Endothelial cell (in vitro differentiated cells): ENCODE data around the gene TSC22D2. TPM values are rescaled to one million over a fixed set of nuclear protein-coding genes. Genes with fewer than 3 reads are reported as not detected.

ENCODE experiments used
- DNase-seq: peaks from one replicate; pipeline ENCODE4 v3.0.0; 2021; ENCODE audit warnings: low spot score
- H3K27ac Mint-ChIP-seq: one replicate; pipeline ENCODE4 v1.8.0; 2021; ENCODE audit warnings: mixed read lengths, inconsistent platforms; ENCODE audit not compliant: unreplicated experiment
- H3K27me3 Mint-ChIP-seq: one replicate; pipeline ENCODE4 v1.8.0; 2021; ENCODE audit warnings: mild to moderate bottlenecking, moderate library complexity, mixed read lengths, inconsistent platforms; ENCODE audit not compliant: unreplicated experiment
- H3K36me3 Mint-ChIP-seq: one replicate; pipeline ENCODE4 v1.8.0; 2021; ENCODE audit warnings: mild to moderate bottlenecking, low read depth, mixed read lengths, inconsistent platforms; ENCODE audit not compliant: unreplicated experiment
- H3K4me1 Mint-ChIP-seq: one replicate; pipeline ENCODE4 v1.8.0; 2021; ENCODE audit warnings: mild to moderate bottlenecking, mixed read lengths, inconsistent platforms; ENCODE audit not compliant: unreplicated experiment
- H3K4me3 Mint-ChIP-seq: one replicate; pipeline ENCODE4 v1.8.0; 2021; ENCODE audit warnings: mild to moderate bottlenecking, mixed read lengths, inconsistent platforms; ENCODE audit not compliant: unreplicated experiment
- H3K9me3 Mint-ChIP-seq: one replicate; pipeline ENCODE4 v1.8.0; 2021; ENCODE audit warnings: mixed read lengths, inconsistent platforms; ENCODE audit not compliant: unreplicated experiment
- total RNA-seq: library from RNA; stranded (reverse); fragmentation: NEBNext Ultra II Directional; extraction: Animal tissue kit (Norgen Biotek cat#: 25700); gene quantifications from one replicate; pipeline ENCODE4 v1.2.1, GENCODE V29; 2021; ENCODE audit not compliant: unreplicated experiment
- TF ChIP-seq, protein P1 (sequence below): fragments of 200-600 bp; sonication (generic); IDR thresholded peaks from one replicate; pipeline ENCODE4 v1.5.0; 2021; ENCODE audit warnings: antibody characterized with exemption; ENCODE audit not compliant: unreplicated experiment

TSC22D2 gene
- total RNA-seq, 1 donor from 2014 or later, result 38.8 TPM

DNA sequence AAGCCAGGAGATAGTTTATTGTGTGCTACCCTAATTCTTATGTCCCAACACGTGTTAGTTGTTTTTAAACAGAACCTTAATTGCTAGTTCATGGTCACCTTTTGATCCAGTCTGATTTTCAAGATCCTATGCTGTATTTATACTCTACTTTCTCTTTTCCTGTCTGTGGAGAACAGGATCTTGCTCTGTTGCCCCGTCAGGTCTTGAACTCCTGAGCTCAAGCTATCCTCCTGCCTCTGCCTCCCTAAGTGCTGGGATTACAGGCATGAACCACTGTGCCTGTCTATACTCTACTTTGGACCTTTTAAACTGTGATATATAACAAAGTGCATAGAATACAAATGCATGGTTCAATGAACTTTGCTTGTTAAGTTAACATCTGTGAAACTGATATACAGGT, 44.7 kb upstream of the TSC22D2 start:
- TF ChIP-seq, protein P1, sequence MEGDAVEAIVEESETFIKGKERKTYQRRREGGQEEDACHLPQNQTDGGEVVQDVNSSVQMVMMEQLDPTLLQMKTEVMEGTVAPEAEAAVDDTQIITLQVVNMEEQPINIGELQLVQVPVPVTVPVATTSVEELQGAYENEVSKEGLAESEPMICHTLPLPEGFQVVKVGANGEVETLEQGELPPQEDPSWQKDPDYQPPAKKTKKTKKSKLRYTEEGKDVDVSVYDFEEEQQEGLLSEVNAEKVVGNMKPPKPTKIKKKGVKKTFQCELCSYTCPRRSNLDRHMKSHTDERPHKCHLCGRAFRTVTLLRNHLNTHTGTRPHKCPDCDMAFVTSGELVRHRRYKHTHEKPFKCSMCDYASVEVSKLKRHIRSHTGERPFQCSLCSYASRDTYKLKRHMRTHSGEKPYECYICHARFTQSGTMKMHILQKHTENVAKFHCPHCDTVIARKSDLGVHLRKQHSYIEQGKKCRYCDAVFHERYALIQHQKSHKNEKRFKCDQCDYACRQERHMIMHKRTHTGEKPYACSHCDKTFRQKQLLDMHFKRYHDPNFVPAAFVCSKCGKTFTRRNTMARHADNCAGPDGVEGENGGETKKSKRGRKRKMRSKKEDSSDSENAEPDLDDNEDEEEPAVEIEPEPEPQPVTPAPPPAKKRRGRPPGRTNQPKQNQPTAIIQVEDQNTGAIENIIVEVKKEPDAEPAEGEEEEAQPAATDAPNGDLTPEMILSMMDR, result no peak
- H3K27me3 Mint-ChIP-seq, result no peaks in the 10 kb centered on the region
- H3K36me3 Mint-ChIP-seq, result no peaks in the 10 kb centered on the region
- no peaks in the 10 kb centered on the region for H3K4me1 Mint-ChIP-seq
- H3K9me3 Mint-ChIP-seq, result no peaks in the 10 kb centered on the region
- no peak for DNase-seq
- no peak overlapping the region for H3K27ac Mint-ChIP-seq
- H3K4me3 Mint-ChIP-seq, result no peak overlapping the region

DNA sequence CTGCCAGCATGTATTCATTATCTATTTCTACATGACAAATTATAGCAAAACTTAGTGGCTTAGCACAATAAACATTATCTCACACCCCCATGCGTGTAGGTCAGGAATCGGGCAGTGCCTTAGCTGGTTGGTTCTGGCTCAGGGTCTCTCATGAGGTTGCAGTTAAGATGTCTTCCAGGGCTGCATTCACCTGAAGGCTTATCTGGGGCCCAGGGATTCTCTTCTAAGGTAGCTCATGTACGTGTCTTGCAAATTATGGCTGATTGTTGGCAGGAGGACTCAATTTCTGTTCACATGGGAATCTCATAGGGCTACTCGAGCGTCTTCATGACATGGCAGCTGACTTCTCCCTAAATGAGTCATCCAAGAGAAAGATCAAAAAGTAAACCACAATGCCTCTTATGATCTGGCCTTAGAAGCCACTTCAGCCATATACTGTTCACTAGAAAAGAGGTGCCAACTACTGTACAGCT, 42.9 kb upstream of the TSC22D2 start:
- H3K4me3 Mint-ChIP-seq, result no peak overlapping the region
- H3K9me3 Mint-ChIP-seq, result no peaks in the 10 kb centered on the region
- H3K36me3 Mint-ChIP-seq, result no peaks in the 10 kb centered on the region
- H3K27ac Mint-ChIP-seq, result no peak overlapping the region
- TF ChIP-seq, protein P1, result no peak
- no peaks in the 10 kb centered on the region for H3K27me3 Mint-ChIP-seq
- DNase-seq, result no peak
- peaks cover 3% of the 10 kb centered on the region for H3K4me1 Mint-ChIP-seq

DNA sequence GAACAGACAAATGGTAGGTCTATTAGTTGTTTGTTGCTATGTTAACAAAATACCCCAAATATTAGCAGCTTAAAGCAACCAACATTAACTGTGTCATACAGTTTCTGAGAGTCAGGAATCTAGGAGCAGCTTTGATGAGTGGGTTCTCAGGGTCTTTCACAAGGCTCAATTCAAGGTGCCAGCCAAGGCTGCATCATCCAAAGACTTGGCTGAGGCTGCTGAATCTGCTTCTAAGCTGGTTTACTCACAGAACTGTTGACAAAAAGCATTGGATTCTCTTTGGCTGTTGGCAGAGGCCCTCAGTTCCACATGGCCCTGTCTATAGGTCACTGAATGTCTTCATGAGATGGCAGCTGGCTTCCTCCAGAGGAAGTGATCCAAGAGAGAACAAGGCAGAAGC, 40.3 kb upstream of the TSC22D2 start:
- H3K27me3 Mint-ChIP-seq, result no peaks in the 10 kb centered on the region
- H3K36me3 Mint-ChIP-seq, result no peaks in the 10 kb centered on the region
- peaks cover 7% of the 10 kb centered on the region for H3K4me1 Mint-ChIP-seq
- no peak overlapping the region for H3K27ac Mint-ChIP-seq
- H3K9me3 Mint-ChIP-seq, result no peaks in the 10 kb centered on the region
- DNase-seq, result no peak
- no peak overlapping the region for H3K4me3 Mint-ChIP-seq
- TF ChIP-seq, protein P1, result no peak

DNA sequence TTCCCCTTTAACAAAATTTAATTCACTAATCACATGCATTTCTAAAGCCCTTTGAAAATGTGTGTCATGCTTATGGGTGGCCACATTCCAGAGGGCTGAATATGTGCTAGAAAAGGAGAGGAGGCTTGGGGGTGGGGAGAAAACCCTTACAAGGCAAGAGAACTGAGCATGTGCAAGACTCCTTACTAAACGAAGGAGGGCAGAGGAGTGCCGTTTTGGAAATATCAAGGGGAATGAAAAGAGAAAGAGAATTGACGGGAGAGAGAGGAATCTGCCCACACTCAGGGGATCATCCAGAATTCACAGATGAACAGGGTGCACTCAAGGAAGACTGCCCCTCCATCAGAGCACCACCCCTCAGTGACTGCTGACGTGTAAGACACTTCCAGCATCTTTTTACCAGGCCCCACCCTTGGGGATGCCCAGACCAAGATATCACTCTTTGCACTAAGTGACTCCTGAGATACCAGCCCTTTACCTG, 37.9 kb upstream of the TSC22D2 start:
- Mint-ChIP-seq H3K36me3 (no peaks in the 10 kb centered on the region), H3K4me1 (peaks cover 7% of the 10 kb centered on the region), H3K27ac (no peak overlapping the region), H3K9me3 (no peaks in the 10 kb centered on the region), H3K4me3 (no peak overlapping the region), H3K27me3 (no peaks in the 10 kb centered on the region)
- TF ChIP-seq, protein P1, result no peak
- no peak for DNase-seq

DNA sequence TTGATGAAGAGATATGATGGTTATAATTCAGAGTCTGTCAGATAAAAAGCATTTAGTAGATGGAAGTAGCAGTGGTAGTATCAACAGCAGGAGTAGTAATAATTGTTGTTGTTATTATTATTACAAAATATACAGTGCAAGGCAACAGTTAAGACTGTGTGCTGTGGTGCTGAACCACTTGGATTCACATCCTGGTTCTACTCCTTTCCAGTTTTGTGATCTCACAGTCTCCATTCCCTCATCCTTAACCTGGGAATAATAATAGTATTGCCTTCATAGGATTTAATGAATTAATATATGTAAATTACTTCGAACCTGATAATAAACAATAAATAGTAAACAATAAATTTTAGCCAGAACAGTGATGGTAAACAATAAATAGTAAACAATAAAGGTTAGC, 37.1 kb upstream of the TSC22D2 start:
- Mint-ChIP-seq H3K36me3 (no peaks in the 10 kb centered on the region), H3K27me3 (no peaks in the 10 kb centered on the region), H3K9me3 (no peaks in the 10 kb centered on the region), H3K4me1 (peaks cover 7% of the 10 kb centered on the region), H3K4me3 (no peak overlapping the region), H3K27ac (no peak overlapping the region)
- no peak for DNase-seq
- TF ChIP-seq, protein P1, result no peak
